ENCODE measurements around the gene NEK4.

NEK4 gene

GRCh38 chr3:52788890-52789745 is 18.4 kb upstream of the NEK4 start:
- no peak overlapping the region for H3K4me3 ChIP-seq (ENCODE audit: low read depth, low read length)
- TF ChIP-seq CTCF (IDR thresholded peaks at IDR 0.05; ENCODE audit: low read depth, low read length): no peak

GRCh38 chr3:52787672-52788625 is 17.2 kb upstream of the NEK4 start:
- H3K4me3 ChIP-seq (ENCODE audit: low read depth, low read length): no peak overlapping the region
- no peak for TF ChIP-seq CTCF (IDR thresholded peaks at IDR 0.05; ENCODE audit: low read depth, low read length)

- no peak for TF ChIP-seq CTCF (IDR thresholded peaks at IDR 0.05; ENCODE audit: low read depth, low read length)
- no peak overlapping the region for H3K4me3 ChIP-seq (ENCODE audit: low read depth, low read length)
Observed at GRCh38 chr3:52787246-52787645, 16.5 kb upstream of the NEK4 start.

- TF ChIP-seq CTCF (IDR thresholded peaks at IDR 0.05; ENCODE audit: low read depth, low read length): no peak
- no peak overlapping the region for H3K4me3 ChIP-seq (ENCODE audit: low read depth, low read length)
Observed at GRCh38 chr3:52786330-52787215, 15.8 kb upstream of the NEK4 start.

- TF ChIP-seq CTCF (IDR thresholded peaks at IDR 0.05; ENCODE audit: low read depth, low read length): no peak
- H3K4me3 ChIP-seq (ENCODE audit: low read depth, low read length): no peak overlapping the region
Observed at GRCh38 chr3:52784931-52785590, 14.3 kb upstream of the NEK4 start.

- H3K4me3 ChIP-seq (ENCODE audit: low read depth, low read length): no peak overlapping the region
- TF ChIP-seq CTCF (IDR thresholded peaks at IDR 0.05; ENCODE audit: low read depth, low read length): no peak
Observed at GRCh38 chr3:52784021-52784621, 13.4 kb upstream of the NEK4 start.
